ENCODE measurements around the gene SUSD3. TPM values are rescaled to one million over a fixed set of nuclear protein-coding genes. Genes with fewer than 3 reads are reported as not detected.

The SUSD3 gene
- total RNA-seq, 1 experiment from 2014 or later: 9.0 TPM

- TF ChIP-seq, protein P1, sequence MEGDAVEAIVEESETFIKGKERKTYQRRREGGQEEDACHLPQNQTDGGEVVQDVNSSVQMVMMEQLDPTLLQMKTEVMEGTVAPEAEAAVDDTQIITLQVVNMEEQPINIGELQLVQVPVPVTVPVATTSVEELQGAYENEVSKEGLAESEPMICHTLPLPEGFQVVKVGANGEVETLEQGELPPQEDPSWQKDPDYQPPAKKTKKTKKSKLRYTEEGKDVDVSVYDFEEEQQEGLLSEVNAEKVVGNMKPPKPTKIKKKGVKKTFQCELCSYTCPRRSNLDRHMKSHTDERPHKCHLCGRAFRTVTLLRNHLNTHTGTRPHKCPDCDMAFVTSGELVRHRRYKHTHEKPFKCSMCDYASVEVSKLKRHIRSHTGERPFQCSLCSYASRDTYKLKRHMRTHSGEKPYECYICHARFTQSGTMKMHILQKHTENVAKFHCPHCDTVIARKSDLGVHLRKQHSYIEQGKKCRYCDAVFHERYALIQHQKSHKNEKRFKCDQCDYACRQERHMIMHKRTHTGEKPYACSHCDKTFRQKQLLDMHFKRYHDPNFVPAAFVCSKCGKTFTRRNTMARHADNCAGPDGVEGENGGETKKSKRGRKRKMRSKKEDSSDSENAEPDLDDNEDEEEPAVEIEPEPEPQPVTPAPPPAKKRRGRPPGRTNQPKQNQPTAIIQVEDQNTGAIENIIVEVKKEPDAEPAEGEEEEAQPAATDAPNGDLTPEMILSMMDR (conservative IDR thresholded peaks at IDR 0.05): no peak
- Mint-ChIP-seq H3K36me3 (ENCODE audit: insufficient read depth in 1 of 3, low read depth in 3 of 3) (peaks cover 0 to 2% (median 0%) of the 10 kb centered on the region in 3 experiments; a peak in 1 of 7 replicates), H3K4me3 (no peak overlapping the region), H3K27ac (no peak overlapping the region), H3K27me3 (ENCODE audit: low read depth) (peaks cover 4% of the 10 kb centered on the region), H3K4me1 (peaks cover 6 to 7% of the 10 kb centered on the region in 2 experiments), H3K9me3 (no peaks in the 10 kb centered on the region)
- Histone ChIP-seq H4K8ac (replicated peaks; ENCODE audit: insufficient read length, low read depth, low read length) (no peak overlapping the region), H2BK12ac (ENCODE audit: insufficient read length, low read depth, low read length) (no peak overlapping the region), H3K14ac (ENCODE audit: insufficient read depth, low read length) (no peak overlapping the region), H2BK20ac (ENCODE audit: low read depth, low read length, poor library complexity, severe bottlenecking) (no peak overlapping the region), H2BK5ac (ENCODE audit: insufficient read length, low read length) (no peak overlapping the region), H3K79me1 (ENCODE audit: insufficient read depth, low read depth, low read length, poor library complexity, severe bottlenecking) (no peaks in the 10 kb centered on the region), H3K18ac (ENCODE audit: insufficient read length, low read depth, low read length) (no peak overlapping the region), H3K79me2 (ENCODE audit: insufficient read depth, low read length) (no peaks in the 10 kb centered on the region), H4K91ac (ENCODE audit: insufficient read length, low read depth, low read length) (no peak overlapping the region), H3K23ac (ENCODE audit: insufficient read length, low read depth, low read length) (no peak overlapping the region), H3K56ac (ENCODE audit: insufficient read length, low read depth, low read length) (no peak overlapping the region), H4K5ac (ENCODE audit: insufficient read length, low read depth, low read length) (no peak overlapping the region), H3K9me3 (ENCODE audit: control insufficient read depth, low read depth, low read length) (no peaks in the 10 kb centered on the region), H2BK15ac (ENCODE audit: low read depth, low read length) (no peak overlapping the region), H4K20me1 (ENCODE audit: control insufficient read depth, insufficient read depth, insufficient read length) (no peaks in the 10 kb centered on the region), H2AFZ (ENCODE audit: low read length) (no peak overlapping the region), H2AK5ac (ENCODE audit: insufficient read length, low read length) (no peak overlapping the region), H2BK120ac (ENCODE audit: low read depth, low read length, poor library complexity, severe bottlenecking) (no peak overlapping the region), H3K27ac (ENCODE audit: insufficient read length, low read depth, low read length) (no peak overlapping the region), H3K27me3 (ENCODE audit: insufficient read depth, low read length) (no peaks in the 10 kb centered on the region), H3K4me2 (ENCODE audit: insufficient read depth, insufficient read length, low read length) (no peak overlapping the region), H3K9ac (ENCODE audit: extremely low read depth, insufficient read length, low read length) (no peak overlapping the region), H3K4me1 (ENCODE audit: insufficient read depth, low read length) (no peaks in the 10 kb centered on the region), H3T11ph (ENCODE audit: low read length) (no peak overlapping the region), H3K23me2 (ENCODE audit: insufficient read length, low read depth, low read length, poor library complexity, severe bottlenecking) (no peaks in the 10 kb centered on the region), H3K4ac (ENCODE audit: low read depth, low read length) (no peak overlapping the region)
- DNase-seq: no peak
- no CpG with 5 or more reads among the region's 3 CpGs for WGBS (ENCODE audit: extremely low coverage, insufficient read length, low lambda C conversion rate)
Measured at GRCh38 chr9:93066978-93067603, 8.6 kb downstream of the SUSD3 start.

Measured in H9 (cell line).